OCI-M2 (cell line): ENCODE results near the gene PALM2AKAP2.

Experiments
- DNase-seq: peaks from one replicate; lab custom pipeline; 2025; ENCODE audit not compliant: unreplicated experiment; lab: John Stamatoyannopoulos, UW

PALM2AKAP2 gene

GRCh38 chr9:109779711-109780452, at the start of gene PALM2AKAP2:
Gene PALM2AKAP2 (plus strand): TSS chr9:109780198. CDS start chr9:109780489, 291 bp downstream.
- no peak for DNase-seq

GRCh38 chr9:109730228-109730627, 49.8 kb upstream of the PALM2AKAP2 start:
- no peak for DNase-seq

GRCh38 chr9:109733690-109734089, 46.3 kb upstream of the PALM2AKAP2 start:
- no peak for DNase-seq

GRCh38 chr9:109734814-109735213, 45.2 kb upstream of the PALM2AKAP2 start:
- DNase-seq: no peak

- no peak for DNase-seq
Observed at GRCh38 chr9:109735801-109736200, 44.2 kb upstream of the PALM2AKAP2 start.

GRCh38 chr9:109737295-109737694, 42.7 kb upstream of the PALM2AKAP2 start:
- DNase-seq: no peak

- no peak for DNase-seq
Observed at GRCh38 chr9:109739760-109740159, 40.2 kb upstream of the PALM2AKAP2 start.

GRCh38 chr9:109742776-109743348, 37.1 kb upstream of the PALM2AKAP2 start:
- DNase-seq: no peak

GRCh38 chr9:109743696-109744095, 36.3 kb upstream of the PALM2AKAP2 start:
- no peak for DNase-seq

- no peak for DNase-seq
Observed at GRCh38 chr9:109745335-109746283, 34.4 kb upstream of the PALM2AKAP2 start.

GRCh38 chr9:109751253-109751652, 28.7 kb upstream of the PALM2AKAP2 start:
- no peak for DNase-seq

GRCh38 chr9:109753308-109753707, 26.7 kb upstream of the PALM2AKAP2 start:
- no peak for DNase-seq

GRCh38 chr9:109755040-109755439, 25.0 kb upstream of the PALM2AKAP2 start:
- DNase-seq: no peak

- no peak for DNase-seq
Observed at GRCh38 chr9:109759589-109759988, 20.4 kb upstream of the PALM2AKAP2 start.

GRCh38 chr9:109765278-109765677, 14.7 kb upstream of the PALM2AKAP2 start:
- no peak for DNase-seq

GRCh38 chr9:109765830-109766229, 14.2 kb upstream of the PALM2AKAP2 start:
- no peak for DNase-seq

GRCh38 chr9:109766351-109766750, 13.6 kb upstream of the PALM2AKAP2 start:
- no peak for DNase-seq

GRCh38 chr9:109767404-109767803, 12.6 kb upstream of the PALM2AKAP2 start:
- no peak for DNase-seq

- DNase-seq: no peak
Observed at GRCh38 chr9:109767814-109768213, 12.2 kb upstream of the PALM2AKAP2 start.

GRCh38 chr9:109769250-109769649, 10.7 kb upstream of the PALM2AKAP2 start:
- no peak for DNase-seq

GRCh38 chr9:109770101-109770500, 9.9 kb upstream of the PALM2AKAP2 start:
- no peak for DNase-seq

GRCh38 chr9:109771087-109771486, 8.9 kb upstream of the PALM2AKAP2 start:
- DNase-seq: no peak
